Tibial nerve (tissue), 4 donors: ENCODE measurements around the gene PTPRJ.

Source experiments
- CTCF ChIP-seq, 5 experiments: fragments of 200-600 bp in 3 of 5; fragments of 450-650 bp in 2 of 5; sonication (generic) in 3 of 5; IDR thresholded peaks; one replicate each; pipeline ENCODE4 v1.5.1; 2016 to 2019; ENCODE audit warnings: antibody characterized with exemption in 5 of 5, mild to moderate bottlenecking in 3 of 5, moderate library complexity in 2 of 5
- EP300 ChIP-seq, 2 donors: sonication (generic); formaldehyde crosslinking; IDR thresholded peaks; one replicate each; pipeline ENCODE4 v1.6.1; 2017; ENCODE audit warnings: antibody characterized with exemption in 2 of 2, mild to moderate bottlenecking in 1 of 2

- TF ChIP-seq CTCF (IDR thresholded peaks at IDR 0.05) (no peak), EP300 (IDR thresholded peaks at IDR 0.05) (peak in 1 of 2 donors; percentile 29)
Measured at GRCh38 chr11:47982616-47983015, 2.3 kb downstream of the PTPRJ start.
